HUES64 (cell line): ENCODE results near the gene HACD2.

ENCODE experiments used
- H3K27ac ChIP-seq: 2 replicates; pipeline ENCODE4 v1.7.0; 2013; ENCODE audit warnings: low read depth, low read length, inconsistent platforms
- H3K27me3 ChIP-seq: 2 replicates; pipeline ENCODE4 v1.6.1; 2013; ENCODE audit warnings: mild to moderate bottlenecking, low read length; ENCODE audit not compliant: insufficient read depth
- H3K36me3 ChIP-seq: 2 replicates; pipeline ENCODE4 v1.6.1; 2013; ENCODE audit warnings: mild to moderate bottlenecking, low read length; ENCODE audit not compliant: insufficient read depth
- H3K4me1 ChIP-seq: 2 replicates; pipeline ENCODE4 v1.6.1; 2013; ENCODE audit warnings: mild to moderate bottlenecking, low read length, moderate library complexity; ENCODE audit not compliant: insufficient read depth
- H3K4me3 ChIP-seq: 2 replicates; pipeline ENCODE4 v1.5.1; 2013; ENCODE audit warnings: mild to moderate bottlenecking, low read length, moderate library complexity
- H3K9ac ChIP-seq: 2 replicates; pipeline ENCODE4 v1.6.1; 2013; ENCODE audit warnings: mild to moderate bottlenecking, low read depth, low read length
- H3K9me3 ChIP-seq: 2 replicates; pipeline ENCODE4 v1.6.1; 2013; ENCODE audit warnings: low read depth, low read length; ENCODE audit not compliant: insufficient read depth
- WGBS: fragments of 150-250, 120-280 bp; methylation state at CpG from one replicate; pipeline ENCODE4 v1.1.7; 2013; ENCODE audit warnings: missing lambda C conversion rate; 5-methylcytosine and 5-hydroxymethylcytosine counted together

Gene HACD2

DNA sequence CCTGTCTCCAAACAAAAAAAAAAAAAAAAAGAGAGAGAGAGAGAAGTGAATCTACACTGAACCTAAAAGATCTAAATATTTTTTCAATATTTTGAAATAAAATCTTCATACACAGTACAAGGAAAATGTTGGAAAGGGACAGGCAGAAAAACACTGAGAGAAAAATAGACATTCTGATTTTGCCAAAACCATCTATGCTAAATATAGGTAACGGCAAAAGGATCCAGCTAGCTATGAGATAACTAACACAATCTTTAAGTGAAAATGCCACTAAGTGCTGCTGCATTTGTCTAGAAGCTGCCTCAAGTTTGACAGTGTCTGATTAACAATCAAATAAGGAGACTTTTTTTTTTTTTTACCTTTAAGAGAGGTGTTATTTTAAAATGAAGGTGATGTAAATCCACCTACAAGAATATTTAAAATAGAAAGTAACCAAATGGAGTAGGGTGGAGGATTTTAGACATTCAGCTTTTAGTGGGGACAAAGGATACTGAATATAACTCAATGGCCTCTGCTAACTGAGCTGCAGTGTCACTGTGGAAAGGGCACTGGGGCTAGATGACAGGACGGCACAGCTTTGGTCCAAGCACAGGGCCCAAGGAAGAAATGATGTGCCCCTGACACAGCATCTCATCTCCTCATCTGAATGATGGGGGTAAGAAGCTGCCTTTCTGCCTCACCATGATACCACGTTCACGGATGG, 62.4 kb downstream of the HACD2 start:
- no peak overlapping the region for H3K4me3 ChIP-seq
- 96% methylated on average over 4 of the region's 4 CpGs for WGBS

DNA sequence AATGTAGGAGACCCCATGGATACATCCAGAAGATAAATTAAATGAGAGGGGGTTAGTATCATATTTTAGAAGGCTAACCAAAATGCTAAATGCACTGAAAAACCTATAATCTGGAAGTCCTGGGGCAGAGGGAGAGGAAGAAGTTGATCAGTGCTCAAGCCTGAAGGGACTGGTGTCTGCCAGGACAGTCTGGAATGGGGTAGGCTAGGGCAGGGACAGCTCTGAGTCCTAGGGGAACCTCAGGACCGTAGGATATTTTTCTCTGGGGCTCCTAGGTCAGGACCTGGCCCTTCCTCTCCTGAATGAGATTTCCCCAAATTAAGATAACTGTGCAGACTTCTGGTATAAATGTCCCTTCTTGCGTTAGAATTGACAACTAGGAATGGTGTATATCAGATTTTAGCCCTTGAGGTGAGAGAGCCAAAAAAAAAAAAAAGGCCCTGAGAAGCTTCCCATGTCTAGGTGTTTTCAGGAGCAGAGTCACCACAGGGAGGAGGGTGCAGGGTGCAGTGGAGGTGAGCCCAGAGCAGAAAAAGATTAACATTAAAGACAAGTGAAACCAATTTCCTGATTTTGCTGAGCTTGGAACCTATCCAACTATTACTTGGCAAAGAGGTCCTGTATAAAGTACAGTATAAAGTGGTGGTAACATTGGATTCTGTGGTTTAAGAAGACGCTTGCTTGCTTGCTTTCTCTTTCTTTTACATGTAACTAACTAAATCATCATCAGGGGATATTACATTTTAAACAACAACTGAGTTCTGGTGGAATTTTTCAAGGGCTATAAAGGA, 63.5 kb downstream of the HACD2 start:
- H3K4me1 ChIP-seq: no peaks in the 10 kb centered on the region
- H3K9me3 ChIP-seq: no peaks in the 10 kb centered on the region
- 0 out of 2 replicates have a peak, but pooled peaks cover under 1% of the 10 kb centered on the region for H3K36me3 ChIP-seq
- no peak overlapping the region for H3K9ac ChIP-seq
- H3K4me3 ChIP-seq: no peak overlapping the region
- no peaks in the 10 kb centered on the region for H3K27me3 ChIP-seq
- 93% methylated on average over 2 of the region's 3 CpGs for WGBS
- H3K27ac ChIP-seq: no peak overlapping the region

More for the DNA sequence above, 62.4 kb downstream of the HACD2 start:
- Histone ChIP-seq H3K27ac (no peak overlapping the region), H3K9ac (no peak overlapping the region), H3K9me3 (no peaks in the 10 kb centered on the region), H3K27me3 (no peaks in the 10 kb centered on the region), H3K36me3 (peaks cover 10% of the 10 kb centered on the region; the same call in 1 of the 2 replicates), H3K4me1 (no peaks in the 10 kb centered on the region)

DNA sequence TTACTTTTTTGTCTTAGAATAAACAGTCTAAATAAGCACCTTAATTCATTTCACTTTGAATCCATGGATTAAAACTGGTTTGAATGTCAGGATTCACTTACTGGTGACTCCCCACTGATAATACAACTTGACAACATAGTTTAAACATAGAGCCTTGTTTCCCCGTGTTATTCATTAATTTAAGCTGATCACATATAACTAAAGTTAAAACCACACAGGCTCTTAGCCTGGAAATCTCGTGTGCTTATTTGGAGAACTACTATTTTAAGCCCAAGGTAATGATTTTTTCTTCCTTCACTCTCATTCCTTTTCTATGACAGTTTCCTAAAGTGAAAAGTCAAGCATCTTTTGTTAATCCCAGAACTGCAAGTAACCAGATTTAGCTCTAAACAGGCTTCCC, 64.2 kb downstream of the HACD2 start:
- 95% methylated on average over 2 of the region's 2 CpGs for WGBS
- Histone ChIP-seq H3K9me3 (no peaks in the 10 kb centered on the region), H3K4me3 (no peak overlapping the region), H3K9ac (no peak overlapping the region), H3K4me1 (no peaks in the 10 kb centered on the region), H3K27ac (no peak overlapping the region), H3K27me3 (no peaks in the 10 kb centered on the region), H3K36me3 (no peaks in the 10 kb centered on the region)

DNA sequence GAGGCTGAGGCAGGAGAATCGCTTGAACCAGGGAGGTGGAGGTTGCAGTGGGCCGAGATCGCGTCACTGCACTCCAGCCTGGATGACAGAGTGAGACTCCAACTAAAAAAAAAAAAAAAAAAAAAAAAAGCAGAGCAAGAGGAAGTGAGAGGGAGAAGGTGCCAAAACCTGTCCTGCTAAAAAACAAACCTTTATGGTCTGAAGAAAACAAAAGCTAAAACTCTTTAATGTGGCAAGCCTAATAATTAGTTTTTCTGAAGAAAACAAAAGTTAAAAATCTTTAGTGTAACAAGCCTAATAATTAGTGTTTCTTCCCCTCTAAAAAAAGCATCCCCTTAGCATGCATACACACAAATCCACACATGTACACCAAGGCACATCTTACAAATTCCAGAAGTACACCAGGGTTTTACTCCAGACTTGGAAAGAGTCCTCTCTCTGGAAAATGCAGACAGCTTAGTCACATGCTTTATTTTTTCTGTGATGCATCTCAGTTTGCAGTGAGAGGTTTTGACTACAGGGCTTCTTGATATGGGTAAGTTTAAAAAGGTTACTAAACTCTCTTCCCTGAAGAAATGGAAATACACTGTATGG, 65.9 kb downstream of the HACD2 start:
- H3K4me3 ChIP-seq: no peak overlapping the region
- no peak overlapping the region for H3K9ac ChIP-seq
- no peaks in the 10 kb centered on the region for H3K9me3 ChIP-seq
- no peaks in the 10 kb centered on the region for H3K27me3 ChIP-seq
- WGBS: 100% methylated on average over 1 of the region's 4 CpGs
- H3K27ac ChIP-seq: no peak overlapping the region
- H3K36me3 ChIP-seq: no peaks in the 10 kb centered on the region
- H3K4me1 ChIP-seq: no peaks in the 10 kb centered on the region

DNA sequence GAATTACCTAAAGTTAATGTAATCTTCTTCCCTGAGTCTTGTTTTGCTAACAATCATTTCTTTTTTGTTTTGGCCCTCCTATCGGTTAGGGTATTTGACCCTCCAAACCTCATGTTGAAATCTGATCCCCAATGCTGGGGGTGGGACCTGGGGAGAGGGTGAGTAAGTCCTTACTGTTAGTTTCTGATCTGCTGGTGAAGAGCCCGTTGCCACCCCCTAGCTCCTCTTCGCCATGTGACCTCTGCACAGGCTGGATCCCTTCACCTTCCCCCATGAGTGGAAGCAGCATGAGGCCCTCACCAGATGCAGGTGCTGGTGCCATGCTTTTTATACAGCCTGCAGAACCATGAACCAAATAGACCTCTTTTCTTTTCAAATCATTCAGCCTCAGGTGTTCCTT, 73.1 kb downstream of the HACD2 start:
- no peak overlapping the region for H3K27ac ChIP-seq
- H3K27me3 ChIP-seq: no peaks in the 10 kb centered on the region
- no peaks in the 10 kb centered on the region for H3K9me3 ChIP-seq
- 73% methylated on average over 3 of the region's 3 CpGs for WGBS
- H3K9ac ChIP-seq: no peak overlapping the region
- H3K36me3 ChIP-seq: no peaks in the 10 kb centered on the region
- 0 out of 2 replicates have a peak, but pooled peaks cover 3% of the 10 kb centered on the region for H3K4me1 ChIP-seq
- H3K4me3 ChIP-seq: no peak overlapping the region

DNA sequence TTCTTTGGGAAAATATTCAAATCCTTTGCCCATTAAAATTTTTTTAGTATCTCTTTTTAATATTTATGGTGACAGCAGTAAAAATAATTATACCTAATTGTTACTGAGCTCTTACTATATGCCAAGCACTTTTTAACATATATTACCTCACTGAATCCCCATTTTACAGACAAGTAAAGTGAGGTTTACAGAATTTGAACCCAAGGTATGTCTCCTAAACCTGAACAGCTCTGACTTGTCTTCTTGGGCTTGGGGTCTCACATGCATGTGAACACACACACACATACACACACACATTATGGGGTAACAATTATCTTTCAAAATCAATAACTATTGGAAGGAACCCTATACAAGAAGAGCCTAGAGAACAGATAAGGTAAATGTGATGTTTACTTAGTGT, 73.8 kb downstream of the HACD2 start:
- Histone ChIP-seq H3K9ac (no peak overlapping the region), H3K4me3 (no peak overlapping the region), H3K27ac (no peak overlapping the region), H3K4me1 (0 out of 2 replicates have a peak, but pooled peaks cover 3% of the 10 kb centered on the region), H3K27me3 (no peaks in the 10 kb centered on the region), H3K36me3 (no peaks in the 10 kb centered on the region), H3K9me3 (no peaks in the 10 kb centered on the region)

DNA sequence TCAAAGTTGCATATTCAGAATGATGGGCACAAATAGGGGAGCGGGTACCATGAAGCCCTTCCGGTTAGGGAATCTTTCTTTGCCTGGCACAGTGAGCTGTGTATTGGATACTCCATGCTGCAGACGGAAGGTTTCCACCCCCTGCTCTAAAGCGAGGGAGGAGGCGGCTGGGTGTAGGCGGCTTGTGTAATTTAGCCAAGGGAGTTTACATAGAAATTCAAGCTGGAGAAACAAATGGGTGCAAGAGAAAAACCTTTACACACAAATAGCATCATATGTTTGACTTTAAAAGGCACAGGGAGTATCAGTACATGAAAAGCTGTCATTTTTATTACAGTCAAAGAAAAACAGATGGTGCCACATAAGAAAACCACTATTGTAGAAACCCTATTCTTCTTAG, 76.7 kb downstream of the HACD2 start:
- H3K9ac ChIP-seq: no peak overlapping the region
- no peak overlapping the region for H3K27ac ChIP-seq
- WGBS: 92% methylated on average over 5 of the region's 6 CpGs
- H3K4me3 ChIP-seq: no peak overlapping the region
- H3K4me1 ChIP-seq: peaks cover 9% of the 10 kb centered on the region; the same call in 1 of the 2 replicates
- no peaks in the 10 kb centered on the region for H3K9me3 ChIP-seq
- peaks cover 17% of the 10 kb centered on the region for H3K27me3 ChIP-seq
- no peaks in the 10 kb centered on the region for H3K36me3 ChIP-seq

DNA sequence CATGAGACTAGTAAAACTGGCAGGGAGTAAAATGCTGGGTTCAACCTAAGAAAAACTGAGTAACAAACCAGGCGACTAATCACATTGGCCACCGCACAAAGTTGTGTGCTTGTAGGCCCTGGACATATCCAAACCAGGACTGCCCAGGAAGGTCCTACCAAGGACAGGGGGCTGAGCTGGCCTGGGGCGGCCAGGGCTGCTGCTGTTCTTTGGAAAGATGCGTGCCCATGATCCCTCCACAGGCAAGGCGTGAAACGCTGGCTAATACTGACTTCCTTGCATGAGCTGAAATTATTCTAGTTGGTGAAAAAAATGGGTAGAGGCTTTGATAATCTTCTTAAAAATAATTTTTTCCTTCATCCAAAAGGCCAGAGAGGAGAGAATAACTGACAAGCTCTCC, 79.0 kb downstream of the HACD2 start:
- H3K27me3 ChIP-seq: peaks cover 32% of the 10 kb centered on the region
- peaks cover 6% of the 10 kb centered on the region; the same call in 1 of the 2 replicates for H3K4me1 ChIP-seq
- no peaks in the 10 kb centered on the region for H3K9me3 ChIP-seq
- H3K4me3 ChIP-seq: no peak overlapping the region
- WGBS: 97% methylated on average over 6 of the region's 6 CpGs
- no peaks in the 10 kb centered on the region for H3K36me3 ChIP-seq
- no peak overlapping the region for H3K9ac ChIP-seq
- no peak overlapping the region for H3K27ac ChIP-seq

DNA sequence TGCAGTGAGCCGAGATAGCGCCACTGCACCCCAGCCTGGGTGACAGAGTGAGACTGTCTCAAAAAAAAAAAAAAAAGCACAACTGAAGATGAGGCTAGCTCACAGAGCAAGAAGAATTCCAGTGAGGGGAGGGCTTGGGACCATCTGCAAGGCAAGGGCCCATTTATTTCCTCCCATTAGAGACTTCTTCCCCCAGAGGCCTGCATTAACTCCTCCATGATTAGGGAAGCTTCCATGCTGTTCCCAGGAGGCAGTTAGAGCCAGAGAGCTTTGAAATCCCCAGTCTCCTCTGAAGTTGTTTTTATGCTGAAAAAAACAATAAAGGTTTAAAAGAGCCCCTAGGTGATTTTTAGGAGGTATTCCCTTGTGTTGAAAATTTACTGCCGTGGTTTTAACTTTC, 81.7 kb downstream of the HACD2 start:
- Histone ChIP-seq H3K4me1 (peaks cover 6% of the 10 kb centered on the region; the same call in 1 of the 2 replicates), H3K4me3 (no peak overlapping the region), H3K27ac (no peak overlapping the region), H3K9ac (no peak overlapping the region), H3K9me3 (no peaks in the 10 kb centered on the region), H3K36me3 (peaks cover 12% of the 10 kb centered on the region; the same call in 1 of the 2 replicates), H3K27me3 (peaks cover 32% of the 10 kb centered on the region)
- 60% methylated on average over 3 of the region's 3 CpGs for WGBS

DNA sequence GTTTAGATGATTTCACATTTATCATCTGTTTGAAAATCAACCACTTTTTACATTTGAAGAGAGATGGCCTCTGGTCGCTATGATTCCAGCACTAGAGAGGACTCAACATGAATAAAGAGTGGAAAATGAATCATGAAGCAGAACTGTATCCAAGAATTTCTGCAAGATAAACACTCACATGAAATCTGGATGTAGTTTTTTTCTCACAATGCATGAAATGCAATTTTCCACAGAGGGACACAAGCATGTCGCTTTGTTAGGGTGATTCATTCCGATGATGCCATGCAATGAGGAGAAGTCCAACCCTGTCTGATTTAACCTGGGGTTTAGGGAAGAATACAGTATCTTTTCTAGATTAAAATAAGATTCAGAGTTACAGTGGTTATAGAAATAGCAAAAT, 85.5 kb downstream of the HACD2 start:
- H3K36me3 ChIP-seq: peaks cover 28% of the 10 kb centered on the region
- no peaks in the 10 kb centered on the region for H3K9me3 ChIP-seq
- WGBS: 94% methylated on average over 3 of the region's 3 CpGs
- peaks cover 20% of the 10 kb centered on the region for H3K27me3 ChIP-seq
- H3K27ac ChIP-seq: no peak overlapping the region
- peaks cover 6% of the 10 kb centered on the region; the same call in 1 of the 2 replicates for H3K4me1 ChIP-seq
- H3K9ac ChIP-seq: no peak overlapping the region
- H3K4me3 ChIP-seq: no peak overlapping the region

DNA sequence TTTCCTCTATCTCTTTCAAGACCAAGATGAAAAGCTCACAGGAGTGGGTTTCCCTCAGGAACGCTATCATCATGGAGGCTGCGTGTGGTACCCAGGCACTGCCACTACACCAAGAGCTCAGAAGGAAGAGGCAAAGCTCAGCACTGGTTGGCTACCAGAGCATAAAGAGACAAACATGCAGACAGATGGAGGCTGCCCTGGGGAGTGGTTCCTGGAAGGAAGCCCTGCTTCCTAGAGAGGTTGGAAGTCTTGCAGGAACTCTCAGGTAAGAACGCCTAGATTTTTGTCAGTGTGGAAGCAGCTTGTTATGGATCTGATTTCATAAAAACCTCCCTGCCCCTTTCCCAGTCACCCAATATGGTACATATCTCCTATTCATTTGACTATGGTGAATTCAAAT, 86.1 kb downstream of the HACD2 start:
- Histone ChIP-seq H3K9ac (no peak overlapping the region), H3K9me3 (no peaks in the 10 kb centered on the region), H3K27me3 (peaks cover 15% of the 10 kb centered on the region), H3K4me3 (no peak overlapping the region), H3K36me3 (peaks cover 34% of the 10 kb centered on the region), H3K4me1 (peaks cover 4% of the 10 kb centered on the region; the same call in 1 of the 2 replicates), H3K27ac (no peak overlapping the region)
- 96% methylated on average over 3 of the region's 3 CpGs for WGBS
